GM18951 (cell line): ENCODE measurements around the gene STX5.
A peak's percentile ranks its signal among the peaks of the same experiment; 100 is the strongest.

Source experiments
- POLR2A ChIP-seq: IDR thresholded peaks from 4 replicates; pipeline ENCODE4 v1.6.1; 2011; ENCODE audit warnings: mild to moderate bottlenecking; ENCODE audit not compliant: insufficient read length, insufficient read depth; ENCODE audit errors: extremely low read depth
- in situ Hi-C: fragments of 300-500 bp; cut with MboI; formaldehyde crosslinking; loops from one replicate; pipeline ENCODE4 v1.12.0; 2022; ENCODE audit warnings: low sequenced_read_pairs, mixed read lengths, inconsistent platforms; ENCODE audit not compliant: unreplicated experiment

STX5 gene

GRCh38 chr11:62860835-62861563, 29.1 kb upstream of the STX5 start:
- TF ChIP-seq POLR2A = no peak
- in situ Hi-C loops = loop anchor here (25.0 kb wide), 1 partner anchor 474 kb away; no protein-coding TSS in a partner anchor

- in situ Hi-C loops = loop anchor here (25.0 kb wide), 1 partner anchor 472 kb away; no protein-coding TSS in a partner anchor
Measured at GRCh38 chr11:62859281-62859703, 27.4 kb upstream of the STX5 start.

GRCh38 chr11:62858201-62858600, 26.4 kb upstream of the STX5 start:
- TF ChIP-seq POLR2A = no peak
- in situ Hi-C loops = loop anchor here (25.0 kb wide), 1 partner anchor 471 kb away; no protein-coding TSS in a partner anchor

- in situ Hi-C loops = loop anchor here (25.0 kb wide), 1 partner anchor 470 kb away; no protein-coding TSS in a partner anchor
- TF ChIP-seq POLR2A = no peak
Measured at GRCh38 chr11:62857541-62857982, 25.7 kb upstream of the STX5 start.

- TF ChIP-seq POLR2A = no peak
- in situ Hi-C loops = loop anchor here (25.0 kb wide), 1 partner anchor 469 kb away; no protein-coding TSS in a partner anchor
Measured at GRCh38 chr11:62856333-62856895, 24.6 kb upstream of the STX5 start.

GRCh38 chr11:62855571-62856332, 23.9 kb upstream of the STX5 start:
- in situ Hi-C loops = loop anchor here (25.0 kb wide), 1 partner anchor 468 kb away; no protein-coding TSS in a partner anchor

GRCh38 chr11:62854825-62855570, 23.1 kb upstream of the STX5 start:
- no peak for TF ChIP-seq POLR2A
- in situ Hi-C loops = loop anchor here (25.0 kb wide), 1 partner anchor 468 kb away; no protein-coding TSS in a partner anchor

More at GRCh38 chr11:62855571-62856332, 23.9 kb upstream of the STX5 start:
- peak; percentile 99 for TF ChIP-seq POLR2A

GRCh38 chr11:62854013-62854824, 22.4 kb upstream of the STX5 start:
- no peak for TF ChIP-seq POLR2A
- in situ Hi-C loops = loop anchor here (25.0 kb wide), 1 partner anchor 467 kb away; no protein-coding TSS in a partner anchor

GRCh38 chr11:62853279-62853965, 21.6 kb upstream of the STX5 start:
- TF ChIP-seq POLR2A = no peak
- in situ Hi-C loops = loop anchor here (25.0 kb wide), 1 partner anchor 466 kb away; no protein-coding TSS in a partner anchor

GRCh38 chr11:62852523-62853188, 20.8 kb upstream of the STX5 start:
- in situ Hi-C loops = loop anchor here (25.0 kb wide), 1 partner anchor 465 kb away; no protein-coding TSS in a partner anchor
- no peak for TF ChIP-seq POLR2A
